Dermis microvascular lymphatic vessel endothelial cell (primary cell): Measurements from ENCODE around the gene SSX4. TPM values are rescaled to one million over a fixed set of nuclear protein-coding genes. Genes with fewer than 3 reads are reported as not detected.
A peak's percentile ranks its signal among the peaks of the same experiment; 100 is the strongest.
"Not testable (repeated sequence)": the region's sequence is repeated elsewhere in the genome, so short reads cannot be mapped to it uniquely, and the experiment has no call there.

Experiments
- DNase-seq, 2 donors: peaks; one replicate each; pipeline versions ENCODE4 v3.0.0 to v3.0.0-alpha.2; 2010; ENCODE audit warnings: low read depth in 2 of 2
- total RNA-seq: library from RNA; depleted of rRNA; stranded (reverse); fragments of >200 nt; gene quantifications from 2 replicates; pipeline ENCODE4 v1.2.1, GENCODE V29; 2014

The SSX4 gene
- not detected in 2 replicates for total RNA-seq

GRCh38 chrX:48383239-48383638 is at the start of gene SSX4:
TSS of gene SSX4 (plus strand) at chrX:48383539. CDS start at chrX:48384054, 515 bp downstream.
- not testable (repeated sequence) for DNase-seq

- not testable (repeated sequence) for DNase-seq
These were observed 37.3 kb upstream of the SSX4 start for GRCh38 chrX:48346059-48346458.

- DNase-seq = not testable (repeated sequence)
These were observed 26.8 kb upstream of the SSX4 start, which contains the start of gene SSX3 for GRCh38 chrX:48356315-48357094. TSS of gene SSX3 (minus strand) at chrX:48356703. CDS start at chrX:48355249, 1,454 bp downstream.

- no peak for DNase-seq
These were observed 25.7 kb upstream of the SSX4 start for GRCh38 chrX:48357681-48358080.

GRCh38 chrX:48359281-48359680 is 24.1 kb upstream of the SSX4 start:
- not testable (repeated sequence) for DNase-seq

- DNase-seq = not testable (repeated sequence)
These were observed 15.5 kb upstream of the SSX4 start for GRCh38 chrX:48367717-48368408.

- DNase-seq = not testable (repeated sequence)
These were observed 12.9 kb upstream of the SSX4 start for GRCh38 chrX:48370408-48370807.

- not testable (repeated sequence) for DNase-seq
These were observed 13.6 kb downstream of the SSX4 start for GRCh38 chrX:48396931-48397330.

GRCh38 chrX:48397825-48398224 is 14.5 kb downstream of the SSX4 start:
- DNase-seq = peak in 1 of 2 donors; percentile 0

- DNase-seq = not testable (repeated sequence)
These were observed 28.5 kb downstream of the SSX4 start, which contains the start of gene SSX4B for GRCh38 chrX:48411860-48412259. TSS of gene SSX4B (minus strand) at chrX:48411960. CDS start at chrX:48411372, 588 bp downstream.

- not testable (repeated sequence) for DNase-seq
These were observed 43.8 kb downstream of the SSX4 start for GRCh38 chrX:48427027-48427716.

- not testable (repeated sequence) for DNase-seq
These were observed 46.3 kb downstream of the SSX4 start for GRCh38 chrX:48429606-48430005.

- DNase-seq = not testable (repeated sequence)
These were observed 46.8 kb downstream of the SSX4 start for GRCh38 chrX:48430166-48430565.

- not testable (repeated sequence) for DNase-seq
These were observed 50.4 kb downstream of the SSX4 start for GRCh38 chrX:48433713-48434112.

Other genes starting within 250 kb of the SSX4 start
- gene SSX5, start 186.7 kb upstream of the SSX4 start, total RNA-seq = not detected in 2 replicates
- not detected in 2 replicates for gene SSX1, start 128.1 kb upstream of the SSX4 start, total RNA-seq
- not detected in 2 replicates for gene SSX3, start 26.8 kb upstream of the SSX4 start, total RNA-seq
- not detected in 2 replicates for gene SSX4B, start 28.4 kb downstream of the SSX4 start, total RNA-seq
- 6.4 and 25.2 TPM in 2 replicates for gene SLC38A5, start 86.7 kb downstream of the SSX4 start, total RNA-seq
- gene FTSJ1, start 92.7 kb downstream of the SSX4 start, total RNA-seq = 35.4 and 41.7 TPM in 2 replicates
- gene PORCN, start 125.5 kb downstream of the SSX4 start, total RNA-seq = 4.6 and 7.3 TPM in 2 replicates
- gene EBP, start 138.3 kb downstream of the SSX4 start, total RNA-seq = 85.3 and 141 TPM in 2 replicates
- gene TBC1D25, start 156.2 kb downstream of the SSX4 start, total RNA-seq = 4.5 and 9.6 TPM in 2 replicates
- 379 and 393 TPM in 2 replicates for gene RBM3, start 190.9 kb downstream of the SSX4 start, total RNA-seq
- 116 and 123 TPM in 2 replicates for gene WDR13, start 214.0 kb downstream of the SSX4 start, total RNA-seq